Upper lobe of right lung (tissue), 1 donor: ENCODE results near the gene CCDC88C. TPM values are rescaled to one million over a fixed set of nuclear protein-coding genes. Genes with fewer than 3 reads are reported as not detected.

Experiments used
- ATAC-seq: fragments of 200-7000 bp; cut with Tn5 transposase; one replicate; pipeline ENCODE4 v1.9.1; 2020; ENCODE audit warnings: mild to moderate bottlenecking, moderate library complexity
- DNase-seq: peaks from one replicate; pipeline ENCODE4 v3.0.0-alpha.2; 2020
- H3K27ac ChIP-seq: fragments of 200-600 bp; one replicate; pipeline ENCODE4 v1.8.0; 2022
- H3K27me3 ChIP-seq: fragments of 200-600 bp; one replicate; pipeline ENCODE4 v1.8.0; 2022; ENCODE audit warnings: mild to moderate bottlenecking
- H3K36me3 ChIP-seq: fragments of 200-600 bp; one replicate; pipeline ENCODE4 v1.8.0; 2022
- H3K4me1 ChIP-seq: fragments of 200-600 bp; one replicate; pipeline ENCODE4 v1.8.0; 2022
- H3K4me3 ChIP-seq: fragments of 200-600 bp; one replicate; pipeline ENCODE4 v1.8.0; 2022; ENCODE audit warnings: mild to moderate bottlenecking
- H3K9me3 ChIP-seq: fragments of 200-600 bp; one replicate; pipeline ENCODE4 v1.8.0; 2022
- CTCF ChIP-seq: fragments of 200-600 bp; IDR thresholded peaks from one replicate; pipeline ENCODE4 v1.8.0; 2022; ENCODE audit warnings: antibody characterized with exemption
- intact Hi-C: fragments of 100-400 bp; cut with DNase I; formaldehyde crosslinking; loops from one replicate; pipeline ENCODE4 v1.11.0; 2022
- total RNA-seq: library from RNA; stranded (reverse); fragmentation: NEBNext Ultra II Directional; extraction: Animal tissue kit (Norgen Biotek cat#: 25700); gene quantifications from one replicate; pipeline ENCODE4 v1.2.1, GENCODE V29; 2021
- donor health status: DM: no; HTN: yes; CAD: no; lungs with severe emphysema.

Gene CCDC88C
- total RNA-seq, 1 donor from 2014 or later: 34.1 TPM

GRCh38 chr14:91307652-91308051 lies 110.0 kb downstream of the CCDC88C start:
- peaks cover 44% of the 10 kb centered on the region for H3K36me3 ChIP-seq
- H3K4me1 ChIP-seq: no peaks in the 10 kb centered on the region
- H3K4me3 ChIP-seq: no peak overlapping the region
- no peak overlapping the region for H3K27ac ChIP-seq
- intact Hi-C loops: no loop called here
- DNase-seq (no peak), ATAC-seq (no peak)
- no peaks in the 10 kb centered on the region for H3K9me3 ChIP-seq
- H3K27me3 ChIP-seq: no peaks in the 10 kb centered on the region
- no peak for TF ChIP-seq CTCF

GRCh38 chr14:91307046-91307445 lies 110.6 kb downstream of the CCDC88C start:
- no peaks in the 10 kb centered on the region for H3K9me3 ChIP-seq
- ATAC-seq (no peak), DNase-seq (peak; percentile 61)
- no peak overlapping the region for H3K4me3 ChIP-seq
- H3K27ac ChIP-seq: no peak overlapping the region
- no peaks in the 10 kb centered on the region for H3K27me3 ChIP-seq
- no peaks in the 10 kb centered on the region for H3K4me1 ChIP-seq
- peaks cover 48% of the 10 kb centered on the region for H3K36me3 ChIP-seq
- intact Hi-C loops: no loop called here
- TF ChIP-seq CTCF: no peak

GRCh38 chr14:91306547-91306946 lies 111.1 kb downstream of the CCDC88C start:
- intact Hi-C loops: no loop called here
- Histone ChIP-seq H3K9me3 (no peaks in the 10 kb centered on the region), H3K4me3 (no peak overlapping the region), H3K36me3 (peaks cover 48% of the 10 kb centered on the region), H3K27ac (no peak overlapping the region), H3K4me1 (no peaks in the 10 kb centered on the region), H3K27me3 (no peaks in the 10 kb centered on the region)
- TF ChIP-seq CTCF: no peak
- ATAC-seq (no peak), DNase-seq (no peak)

GRCh38 chr14:91305650-91306431 lies 111.8 kb downstream of the CCDC88C start:
- no peak for DNase-seq
- Histone ChIP-seq H3K36me3 (peaks cover 48% of the 10 kb centered on the region), H3K4me3 (no peak overlapping the region), H3K4me1 (no peaks in the 10 kb centered on the region), H3K27me3 (no peaks in the 10 kb centered on the region), H3K27ac (no peak overlapping the region), H3K9me3 (no peaks in the 10 kb centered on the region)
- no peak for TF ChIP-seq CTCF
- no peak for ATAC-seq
- intact Hi-C loops: no loop called here

GRCh38 chr14:91303924-91304229 lies 113.7 kb downstream of the CCDC88C start:
- Histone ChIP-seq H3K4me1 (no peaks in the 10 kb centered on the region), H3K36me3 (peaks cover 49% of the 10 kb centered on the region), H3K4me3 (no peak overlapping the region), H3K9me3 (no peaks in the 10 kb centered on the region), H3K27me3 (no peaks in the 10 kb centered on the region), H3K27ac (no peak overlapping the region)
- DNase-seq: no peak
- no peak for TF ChIP-seq CTCF
- ATAC-seq: no peak
- intact Hi-C loops: no loop called here
